Stimulated activated CD4-positive, alpha-beta T cell treated with anti-CD3 and anti-CD28 coated beads, Interleukin-2, amount 100 ng/mL, for 48 hours (primary cell): ENCODE data around the gene NADK2.
"Not testable (repeated sequence)": the region's sequence is repeated elsewhere in the genome, so short reads cannot be mapped to it uniquely, and the experiment has no call there.

ENCODE experiments used
- DNase-seq, 2 donors: peaks; one replicate each; pipeline ENCODE4 v3.0.0-alpha.2; 2020

The NADK2 gene

GRCh38 chr5:36206913-36207312 is 34.8 kb downstream of the NADK2 start:
- DNase-seq, result no peak

- no peak for DNase-seq
Measured at GRCh38 chr5:36205329-36205728, 36.4 kb downstream of the NADK2 start.

- no peak for DNase-seq
Measured at GRCh38 chr5:36202521-36202961, 39.2 kb downstream of the NADK2 start.

GRCh38 chr5:36200513-36200912 is 41.2 kb downstream of the NADK2 start:
- no peak for DNase-seq

- no peak for DNase-seq
Measured at GRCh38 chr5:36199620-36200019, 42.1 kb downstream of the NADK2 start.

GRCh38 chr5:36198783-36199182 is 42.9 kb downstream of the NADK2 start:
- not testable (repeated sequence) for DNase-seq

GRCh38 chr5:36198281-36198680 is 43.4 kb downstream of the NADK2 start:
- DNase-seq, result no peak

- DNase-seq, result no peak
Measured at GRCh38 chr5:36193746-36194145, 48.0 kb downstream of the NADK2 start.

- DNase-seq, result not testable (repeated sequence)
Measured at GRCh38 chr5:36184408-36184807, 57.3 kb downstream of the NADK2 start.

- DNase-seq, result no peak
Measured at GRCh38 chr5:36181774-36182173, 60.0 kb downstream of the NADK2 start.

GRCh38 chr5:36180556-36181350 is 61.0 kb downstream of the NADK2 start:
- no peak for DNase-seq

GRCh38 chr5:36179950-36180349 is 61.8 kb downstream of the NADK2 start:
- no peak for DNase-seq

- DNase-seq, result no peak
Measured at GRCh38 chr5:36178524-36178890, 63.2 kb downstream of the NADK2 start.

- DNase-seq, result no peak
Measured at GRCh38 chr5:36177715-36178523, 63.8 kb downstream of the NADK2 start.

GRCh38 chr5:36177154-36177553 is 64.6 kb downstream of the NADK2 start:
- no peak for DNase-seq

- no peak for DNase-seq
Measured at GRCh38 chr5:36175043-36175442, 66.7 kb downstream of the NADK2 start.

GRCh38 chr5:36174119-36174518 is 67.6 kb downstream of the NADK2 start:
- DNase-seq, result no peak

- DNase-seq, result no peak
Measured at GRCh38 chr5:36173426-36173825, 68.3 kb downstream of the NADK2 start.

GRCh38 chr5:36172599-36172998 is 69.1 kb downstream of the NADK2 start:
- DNase-seq, result no peak

- DNase-seq, result no peak
Measured at GRCh38 chr5:36170832-36171424, 70.8 kb downstream of the NADK2 start.

GRCh38 chr5:36168737-36169136 is 73.0 kb downstream of the NADK2 start:
- DNase-seq, result no peak

GRCh38 chr5:36164461-36164860 is 77.3 kb downstream of the NADK2 start:
- DNase-seq, result no peak

- no peak for DNase-seq
Measured at GRCh38 chr5:36162810-36163486, 78.8 kb downstream of the NADK2 start.
